Endothelial cell (in vitro differentiated cells): ENCODE data around the gene SHC4. TPM values are rescaled to one million over a fixed set of nuclear protein-coding genes. Genes with fewer than 3 reads are reported as not detected.

Experiments
- DNase-seq: peaks from one replicate; pipeline ENCODE4 v3.0.0; 2021; ENCODE audit warnings: low spot score
- H3K27ac Mint-ChIP-seq: one replicate; pipeline ENCODE4 v1.8.0; 2021; ENCODE audit warnings: mixed read lengths, inconsistent platforms; ENCODE audit not compliant: unreplicated experiment
- H3K27me3 Mint-ChIP-seq: one replicate; pipeline ENCODE4 v1.8.0; 2021; ENCODE audit warnings: mild to moderate bottlenecking, moderate library complexity, mixed read lengths, inconsistent platforms; ENCODE audit not compliant: unreplicated experiment
- H3K36me3 Mint-ChIP-seq: one replicate; pipeline ENCODE4 v1.8.0; 2021; ENCODE audit warnings: mild to moderate bottlenecking, low read depth, mixed read lengths, inconsistent platforms; ENCODE audit not compliant: unreplicated experiment
- H3K4me1 Mint-ChIP-seq: one replicate; pipeline ENCODE4 v1.8.0; 2021; ENCODE audit warnings: mild to moderate bottlenecking, mixed read lengths, inconsistent platforms; ENCODE audit not compliant: unreplicated experiment
- H3K4me3 Mint-ChIP-seq: one replicate; pipeline ENCODE4 v1.8.0; 2021; ENCODE audit warnings: mild to moderate bottlenecking, mixed read lengths, inconsistent platforms; ENCODE audit not compliant: unreplicated experiment
- H3K9me3 Mint-ChIP-seq: one replicate; pipeline ENCODE4 v1.8.0; 2021; ENCODE audit warnings: mixed read lengths, inconsistent platforms; ENCODE audit not compliant: unreplicated experiment
- CTCF ChIP-seq: fragments of 200-600 bp; sonication (generic); IDR thresholded peaks from one replicate; pipeline ENCODE4 v1.5.0; 2021; ENCODE audit warnings: antibody characterized with exemption; ENCODE audit not compliant: unreplicated experiment
- long read RNA-seq: library from polyadenylated mRNA; unstranded; transcript quantifications from one replicate; pipeline ENCODE4 v2.0.0, GENCODE V29; 2020; ENCODE audit not compliant: unreplicated experiment
- total RNA-seq: library from RNA; stranded (reverse); fragmentation: NEBNext Ultra II Directional; extraction: Animal tissue kit (Norgen Biotek cat#: 25700); gene quantifications from one replicate; pipeline ENCODE4 v1.2.1, GENCODE V29; 2021; ENCODE audit not compliant: unreplicated experiment

SHC4 gene
- 6.8 TPM for total RNA-seq
- long read RNA-seq, full-length matches to known transcripts, result 1 of 8 reads
- long read RNA-seq, partial matches to known transcripts, result 3 of 8 reads
- long read RNA-seq, other reads (novel, unspliced or antisense), result 4 of 8 reads

- Mint-ChIP-seq H3K4me3 (peak within 1 kb of the TSS; percentile 93), H3K4me1 (peaks cover 50% of the 10 kb centered on the region), H3K9me3 (no peaks in the 10 kb centered on the region), H3K27me3 (peaks cover 10% of the 10 kb centered on the region), H3K36me3 (peaks cover 5% of the 10 kb centered on the region), H3K27ac (peak within 1 kb of the TSS; percentile 98)
- TF ChIP-seq CTCF, result peak; percentile 5
- DNase-seq, result peak; percentile 58
These were observed at the start of gene SHC4 for GRCh38 chr15:48963524-48964113. TSS of gene SHC4 (minus strand) at chr15:48963919. CDS start at chr15:48963015, 904 bp downstream.

GRCh38 chr15:48999314-48999713, 35.6 kb upstream of the SHC4 start:
- H3K27ac Mint-ChIP-seq, result no peak overlapping the region
- H3K9me3 Mint-ChIP-seq, result no peaks in the 10 kb centered on the region
- H3K4me3 Mint-ChIP-seq, result no peak overlapping the region
- H3K4me1 Mint-ChIP-seq, result no peaks in the 10 kb centered on the region
- TF ChIP-seq CTCF, result no peak
- no peak for DNase-seq
- peaks cover 36% of the 10 kb centered on the region for H3K36me3 Mint-ChIP-seq
- no peaks in the 10 kb centered on the region for H3K27me3 Mint-ChIP-seq

GRCh38 chr15:48996276-48996675, 32.6 kb upstream of the SHC4 start:
- no peak overlapping the region for H3K27ac Mint-ChIP-seq

GRCh38 chr15:48993380-48993779, 29.7 kb upstream of the SHC4 start:
- Mint-ChIP-seq H3K36me3 (peaks cover 20% of the 10 kb centered on the region), H3K9me3 (no peaks in the 10 kb centered on the region), H3K4me3 (no peak overlapping the region), H3K27ac (no peak overlapping the region), H3K27me3 (no peaks in the 10 kb centered on the region), H3K4me1 (no peaks in the 10 kb centered on the region)
- no peak for DNase-seq
- TF ChIP-seq CTCF, result no peak

More at GRCh38 chr15:48996276-48996675, 32.6 kb upstream of the SHC4 start:
- H3K4me1 Mint-ChIP-seq, result no peaks in the 10 kb centered on the region
- H3K27me3 Mint-ChIP-seq, result no peaks in the 10 kb centered on the region
- H3K4me3 Mint-ChIP-seq, result no peak overlapping the region
- no peak for TF ChIP-seq CTCF
- no peaks in the 10 kb centered on the region for H3K9me3 Mint-ChIP-seq
- H3K36me3 Mint-ChIP-seq, result peaks cover 28% of the 10 kb centered on the region
- DNase-seq, result no peak

GRCh38 chr15:48992545-48992944, 28.8 kb upstream of the SHC4 start:
- H3K9me3 Mint-ChIP-seq, result no peaks in the 10 kb centered on the region
- DNase-seq, result no peak
- no peak overlapping the region for H3K27ac Mint-ChIP-seq
- no peaks in the 10 kb centered on the region for H3K27me3 Mint-ChIP-seq
- H3K4me1 Mint-ChIP-seq, result no peaks in the 10 kb centered on the region
- H3K36me3 Mint-ChIP-seq, result peaks cover 20% of the 10 kb centered on the region
- H3K4me3 Mint-ChIP-seq, result no peak overlapping the region
- TF ChIP-seq CTCF, result no peak
